Lower lobe of right lung (tissue), 2 donors: Measurements from ENCODE around the gene RAD51B. TPM values are rescaled to one million over a fixed set of nuclear protein-coding genes. Genes with fewer than 3 reads are reported as not detected.

Source experiments
- ATAC-seq, 2 donors: fragments of 200-7000 bp; cut with Tn5 transposase; one replicate each; pipeline ENCODE4 v1.9.1; 2020 to 2022; ENCODE audit warnings: mild to moderate bottlenecking in 2 of 2, moderate library complexity in 2 of 2
- DNase-seq: peaks from one replicate; pipeline ENCODE4 v3.0.0-alpha.2; 2020
- H3K27ac ChIP-seq: fragments of 200-600 bp; one replicate; pipeline ENCODE4 v1.8.0; 2022
- H3K27me3 ChIP-seq: fragments of 200-600 bp; one replicate; pipeline ENCODE4 v1.8.0; 2022; ENCODE audit warnings: low read depth
- H3K36me3 ChIP-seq: fragments of 200-600 bp; one replicate; pipeline ENCODE4 v1.8.0; 2022; ENCODE audit warnings: mild to moderate bottlenecking
- H3K4me1 ChIP-seq: fragments of 200-600 bp; one replicate; pipeline ENCODE4 v1.8.0; 2022
- H3K4me3 ChIP-seq: fragments of 200-600 bp; one replicate; pipeline ENCODE4 v1.8.0; 2022; ENCODE audit warnings: mild to moderate bottlenecking
- H3K9me3 ChIP-seq: fragments of 200-600 bp; one replicate; pipeline ENCODE4 v1.8.0; 2022
- intact Hi-C: fragments of 100-400 bp; cut with DNase I; formaldehyde crosslinking; loops from one replicate; pipeline ENCODE4 v1.11.0; 2022
- total RNA-seq: library from RNA; stranded (reverse); fragmentation: NEBNext Ultra II Directional; extraction: Animal tissue kit (Norgen Biotek cat#: 25700); gene quantifications from one replicate; pipeline ENCODE4 v1.2.1, GENCODE V29; 2021
- TF ChIP-seq, protein P1 (sequence below): fragments of 200-600 bp; IDR thresholded peaks from one replicate; pipeline ENCODE4 v1.8.0; 2022; ENCODE audit warnings: antibody characterized with exemption, mild to moderate bottlenecking
- donor health status: DM: no; HTN: yes; CAD: no; lungs with severe emphysema.

RAD51B gene
- total RNA-seq, 1 donor from 2014 or later, result 22.2 TPM

DNA sequence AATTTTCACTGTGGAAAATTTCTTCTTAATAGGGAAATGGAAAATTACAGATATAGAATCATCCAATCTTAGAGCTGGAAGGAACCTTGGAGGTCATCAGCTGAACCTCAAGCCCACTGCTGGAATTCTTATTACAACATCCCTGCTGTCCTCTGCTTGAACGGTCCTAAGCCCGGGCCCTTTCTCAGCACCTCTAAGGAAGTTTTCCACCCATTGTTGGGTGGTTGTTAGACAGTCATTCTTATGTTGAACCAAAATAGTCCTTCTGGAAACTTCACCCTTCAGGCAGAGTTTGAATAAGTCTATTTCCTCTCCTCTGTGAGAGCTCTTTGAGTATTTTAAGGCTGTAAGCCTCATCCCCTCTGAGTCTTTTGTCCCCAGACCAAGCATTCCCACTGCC lies 902.6 kb downstream of the RAD51B start:
- intact Hi-C loops, result no loop called here
- DNase-seq, result no peak
- TF ChIP-seq, protein P1, sequence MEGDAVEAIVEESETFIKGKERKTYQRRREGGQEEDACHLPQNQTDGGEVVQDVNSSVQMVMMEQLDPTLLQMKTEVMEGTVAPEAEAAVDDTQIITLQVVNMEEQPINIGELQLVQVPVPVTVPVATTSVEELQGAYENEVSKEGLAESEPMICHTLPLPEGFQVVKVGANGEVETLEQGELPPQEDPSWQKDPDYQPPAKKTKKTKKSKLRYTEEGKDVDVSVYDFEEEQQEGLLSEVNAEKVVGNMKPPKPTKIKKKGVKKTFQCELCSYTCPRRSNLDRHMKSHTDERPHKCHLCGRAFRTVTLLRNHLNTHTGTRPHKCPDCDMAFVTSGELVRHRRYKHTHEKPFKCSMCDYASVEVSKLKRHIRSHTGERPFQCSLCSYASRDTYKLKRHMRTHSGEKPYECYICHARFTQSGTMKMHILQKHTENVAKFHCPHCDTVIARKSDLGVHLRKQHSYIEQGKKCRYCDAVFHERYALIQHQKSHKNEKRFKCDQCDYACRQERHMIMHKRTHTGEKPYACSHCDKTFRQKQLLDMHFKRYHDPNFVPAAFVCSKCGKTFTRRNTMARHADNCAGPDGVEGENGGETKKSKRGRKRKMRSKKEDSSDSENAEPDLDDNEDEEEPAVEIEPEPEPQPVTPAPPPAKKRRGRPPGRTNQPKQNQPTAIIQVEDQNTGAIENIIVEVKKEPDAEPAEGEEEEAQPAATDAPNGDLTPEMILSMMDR, result no peak
- H3K9me3 ChIP-seq, result peaks cover 5% of the 10 kb centered on the region
- no peak overlapping the region for H3K27ac ChIP-seq
- no peak overlapping the region for H3K4me3 ChIP-seq
- no peaks in the 10 kb centered on the region for H3K36me3 ChIP-seq
- no peaks in the 10 kb centered on the region for H3K27me3 ChIP-seq
- H3K4me1 ChIP-seq, result peaks cover under 1% of the 10 kb centered on the region
- no peak for ATAC-seq

DNA sequence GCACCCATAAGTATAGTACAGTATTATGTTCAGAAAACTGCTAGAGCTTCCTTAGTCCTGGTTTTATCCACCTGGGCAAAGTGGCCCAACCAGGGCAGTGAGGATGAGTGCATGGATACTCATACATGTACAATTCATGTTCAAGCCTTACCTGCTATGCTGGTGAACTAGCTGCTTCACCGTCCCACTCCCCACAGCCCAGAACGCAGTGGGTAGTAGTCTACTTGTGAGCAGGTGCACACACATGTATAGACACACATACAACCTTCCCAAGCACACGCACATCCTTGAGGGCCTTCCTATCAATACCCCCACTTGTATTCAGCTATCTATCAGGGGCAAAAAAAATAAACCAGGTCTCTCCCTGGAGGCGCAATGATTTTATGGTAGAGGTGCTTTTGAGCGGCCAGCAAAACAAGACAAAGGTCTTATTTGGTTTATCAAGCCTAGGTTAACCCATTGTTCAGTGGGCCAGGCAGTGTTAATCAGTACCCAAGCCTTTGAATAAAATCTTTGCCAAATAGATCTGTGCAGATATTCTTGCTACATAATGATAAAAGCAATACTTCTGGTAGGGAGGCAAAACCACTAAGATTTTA lies 903.5 kb downstream of the RAD51B start:
- intact Hi-C loops, result no loop called here
- Histone ChIP-seq H3K27me3 (no peaks in the 10 kb centered on the region), H3K36me3 (no peaks in the 10 kb centered on the region), H3K27ac (no peak overlapping the region), H3K9me3 (peaks cover 5% of the 10 kb centered on the region), H3K4me3 (no peak overlapping the region), H3K4me1 (peaks cover 9% of the 10 kb centered on the region)
- no peak for ATAC-seq
- DNase-seq, result no peak
- TF ChIP-seq, protein P1, result no peak

DNA sequence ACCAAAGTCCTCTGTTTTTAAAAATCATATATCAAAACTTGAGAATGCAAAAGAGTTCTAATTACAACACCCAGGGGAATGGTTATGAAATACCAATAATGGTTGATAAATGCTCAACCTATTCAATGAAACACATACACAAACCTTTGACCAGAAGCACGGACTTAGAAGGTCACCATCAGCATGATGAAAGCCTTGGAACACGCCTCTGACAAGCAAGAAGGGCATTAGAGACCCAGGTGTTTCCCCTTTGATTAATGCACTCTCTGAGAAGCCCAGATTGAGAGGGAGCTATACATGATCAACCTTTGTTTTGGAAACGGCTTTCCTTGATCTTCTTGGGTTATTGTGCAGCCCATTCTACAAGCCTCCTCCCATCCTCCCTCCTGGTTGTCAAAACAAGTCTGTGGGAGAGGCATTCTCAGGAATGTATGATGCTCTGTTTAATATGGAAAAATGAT lies 904.3 kb downstream of the RAD51B start:
- intact Hi-C loops, result no loop called here
- DNase-seq (no peak), ATAC-seq (no peak)
- Histone ChIP-seq H3K4me3 (no peak overlapping the region), H3K27ac (no peak overlapping the region), H3K36me3 (no peaks in the 10 kb centered on the region), H3K27me3 (no peaks in the 10 kb centered on the region), H3K4me1 (peaks cover 17% of the 10 kb centered on the region), H3K9me3 (peaks cover 5% of the 10 kb centered on the region)
- TF ChIP-seq, protein P1, result no peak

DNA sequence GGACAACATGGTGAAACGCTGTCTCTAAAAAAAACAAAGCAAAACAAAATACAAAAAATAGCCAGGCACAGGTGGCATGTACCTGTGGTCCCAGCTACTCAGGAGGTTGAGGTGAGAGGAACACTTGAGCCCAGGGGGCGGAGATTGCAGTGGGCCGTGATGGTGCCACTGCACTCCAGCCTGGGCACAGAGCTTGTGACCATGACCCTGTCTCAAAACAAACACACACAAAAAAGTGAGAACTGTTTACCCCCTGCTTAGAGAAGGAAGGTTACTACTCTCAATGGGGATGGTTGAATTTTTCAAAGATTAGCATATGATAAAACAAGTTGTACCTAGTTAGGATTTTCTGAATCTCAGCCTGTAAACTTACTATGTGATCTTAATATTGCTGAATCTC lies 905.3 kb downstream of the RAD51B start:
- Histone ChIP-seq H3K4me1 (peaks cover 27% of the 10 kb centered on the region), H3K9me3 (peaks cover 5% of the 10 kb centered on the region), H3K27ac (no peak overlapping the region), H3K36me3 (no peaks in the 10 kb centered on the region), H3K27me3 (no peaks in the 10 kb centered on the region), H3K4me3 (no peak overlapping the region)
- TF ChIP-seq, protein P1, result no peak
- ATAC-seq, result no peak
- intact Hi-C loops, result no loop called here
- DNase-seq, result no peak

DNA sequence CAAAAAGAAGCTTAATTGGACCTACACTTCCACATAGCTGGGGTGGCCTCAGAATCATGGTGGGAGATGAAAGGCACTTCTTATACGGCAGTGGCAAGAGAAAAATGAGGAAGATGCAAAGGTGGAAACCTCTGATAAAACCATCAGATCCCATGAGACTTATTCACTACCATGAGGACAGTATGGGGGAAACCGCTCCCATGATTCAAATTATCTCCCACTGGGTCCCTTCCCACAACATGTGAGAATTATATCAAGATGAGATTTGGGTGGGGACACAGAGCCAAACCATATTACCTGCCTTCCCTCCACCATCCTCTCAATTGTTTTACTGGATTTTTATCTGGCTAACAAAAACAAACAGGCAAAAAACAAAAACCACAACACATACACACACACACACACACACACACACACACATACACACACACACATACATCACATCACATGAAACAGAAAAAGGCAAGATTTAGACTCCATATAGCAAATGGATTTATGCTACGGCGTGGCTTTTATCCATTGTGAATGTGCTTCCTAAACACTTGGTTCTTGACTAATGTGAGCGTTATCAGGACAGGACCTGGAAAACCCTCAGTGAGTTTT lies 906.6 kb downstream of the RAD51B start:
- H3K9me3 ChIP-seq, result no peaks in the 10 kb centered on the region
- ATAC-seq (no peak), DNase-seq (no peak)
- H3K27ac ChIP-seq, result no peak overlapping the region
- intact Hi-C loops, result no loop called here
- H3K4me1 ChIP-seq, result peaks cover 30% of the 10 kb centered on the region
- TF ChIP-seq, protein P1, result no peak
- H3K36me3 ChIP-seq, result no peaks in the 10 kb centered on the region
- no peaks in the 10 kb centered on the region for H3K27me3 ChIP-seq
- no peak overlapping the region for H3K4me3 ChIP-seq
